Urinary bladder (tissue), 4 donors: ENCODE data around the gene NUP188. TPM values are rescaled to one million over a fixed set of nuclear protein-coding genes. Genes with fewer than 3 reads are reported as not detected.
"Not testable (repeated sequence)": the region's sequence is repeated elsewhere in the genome, so short reads cannot be mapped to it uniquely, and the experiment has no call there.

ENCODE experiments used
- DNase-seq: peaks from one replicate; pipeline ENCODE4 v3.0.0-alpha.2; 2015; ENCODE audit errors: extremely low spot score
- H3K27ac ChIP-seq: one replicate; pipeline ENCODE4 v1.5.1; 2013; ENCODE audit warnings: low read depth, mild to moderate bottlenecking, moderate library complexity
- H3K36me3 ChIP-seq: one replicate; pipeline ENCODE4 v1.6.1; 2013; ENCODE audit warnings: mild to moderate bottlenecking, moderate library complexity; ENCODE audit not compliant: insufficient read depth
- H3K4me1 ChIP-seq: one replicate; pipeline ENCODE4 v1.6.1; 2013; ENCODE audit warnings: mild to moderate bottlenecking, moderate library complexity; ENCODE audit not compliant: insufficient read depth
- H3K4me3 ChIP-seq: one replicate; pipeline ENCODE4 v1.5.1; 2013; ENCODE audit warnings: low read depth, low read length
- WGBS: extraction: QIAGEN DNeasy Blood & Tissue Kit; methylation state at CpG from one replicate; pipeline ENCODE4 v1.1.7; 2013; 5-methylcytosine and 5-hydroxymethylcytosine counted together
- polyA plus RNA-seq: library from polyadenylated mRNA; stranded (reverse); fragments of 200-250 nt; gene quantifications from one replicate; pipeline ENCODE4 v1.2.3, GENCODE V29; 2013
- total RNA-seq: library from RNA; depleted of rRNA; stranded (reverse); fragments of >200 nt; gene quantifications from one replicate; pipeline ENCODE4 v1.2.3, GENCODE V29; 2014
- donor health status: healthy with polysubstance abuse.
- donor health status: healthy.

NUP188 gene
- total and polyA plus RNA-seq, 2 donors, result 20.3 to 43.1 TPM

DNA sequence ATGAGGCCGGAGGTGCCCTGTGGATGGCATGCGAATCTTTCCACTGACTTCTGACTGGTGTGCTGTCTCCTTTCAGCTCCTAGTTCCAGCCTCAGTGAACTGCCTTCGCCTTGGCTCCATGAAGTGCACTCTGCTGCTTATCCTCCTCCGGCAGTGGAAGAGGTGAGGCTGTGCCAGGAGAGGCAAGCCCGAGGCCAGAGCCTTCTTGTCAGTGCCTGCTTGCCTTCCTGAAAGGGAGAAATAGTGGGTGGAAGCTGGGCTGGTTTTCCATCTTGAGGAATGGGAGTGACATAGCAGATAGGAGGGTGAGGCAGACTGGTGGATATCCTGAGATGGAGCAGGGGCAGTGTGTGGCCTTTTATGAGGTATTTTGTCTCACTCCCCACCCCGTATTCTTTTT, 51.0 kb downstream of the NUP188 start:
- peaks cover 3% of the 10 kb centered on the region for H3K36me3 ChIP-seq
- H3K4me1 ChIP-seq, result no peaks in the 10 kb centered on the region
- no peak for DNase-seq
- 88% methylated on average over 6 of the region's 6 CpGs for WGBS
- H3K27ac ChIP-seq, result no peak overlapping the region
- H3K4me3 ChIP-seq, result no peak overlapping the region

DNA sequence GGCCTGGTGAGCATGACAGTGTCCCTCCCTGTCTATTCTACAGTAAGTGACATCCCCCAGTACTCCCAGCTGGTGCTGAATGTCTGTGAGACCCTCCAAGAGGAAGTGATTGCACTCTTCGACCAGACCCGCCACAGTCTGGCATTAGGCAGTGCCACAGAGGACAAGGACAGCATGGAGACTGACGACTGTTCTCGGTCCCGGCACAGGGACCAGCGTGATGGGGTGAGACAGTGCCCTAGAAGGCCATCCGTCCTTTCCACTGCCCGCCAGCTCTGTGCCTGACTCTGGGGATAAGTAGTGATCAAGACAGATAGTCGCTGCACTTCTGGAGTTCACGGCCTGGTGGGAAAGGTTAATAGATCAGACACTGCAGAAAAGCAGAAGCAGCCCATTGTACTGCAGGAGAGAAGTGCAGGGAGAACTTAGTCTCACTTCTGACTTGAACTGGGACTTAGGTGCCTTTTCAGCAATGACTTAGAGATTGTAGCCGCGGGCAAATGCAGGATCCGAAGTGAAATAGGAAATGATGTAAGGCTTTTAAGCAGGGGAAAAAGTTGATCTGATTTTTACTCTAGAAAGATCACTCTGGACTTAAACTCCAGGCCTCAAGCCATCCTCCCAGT, 52.2 kb downstream of the NUP188 start:
- no peak overlapping the region for H3K4me3 ChIP-seq
- no peaks in the 10 kb centered on the region for H3K4me1 ChIP-seq
- DNase-seq, result no peak
- H3K36me3 ChIP-seq, result peaks cover 3% of the 10 kb centered on the region
- no peak overlapping the region for H3K27ac ChIP-seq
- 88% methylated on average over 13 of the region's 13 CpGs for WGBS

DNA sequence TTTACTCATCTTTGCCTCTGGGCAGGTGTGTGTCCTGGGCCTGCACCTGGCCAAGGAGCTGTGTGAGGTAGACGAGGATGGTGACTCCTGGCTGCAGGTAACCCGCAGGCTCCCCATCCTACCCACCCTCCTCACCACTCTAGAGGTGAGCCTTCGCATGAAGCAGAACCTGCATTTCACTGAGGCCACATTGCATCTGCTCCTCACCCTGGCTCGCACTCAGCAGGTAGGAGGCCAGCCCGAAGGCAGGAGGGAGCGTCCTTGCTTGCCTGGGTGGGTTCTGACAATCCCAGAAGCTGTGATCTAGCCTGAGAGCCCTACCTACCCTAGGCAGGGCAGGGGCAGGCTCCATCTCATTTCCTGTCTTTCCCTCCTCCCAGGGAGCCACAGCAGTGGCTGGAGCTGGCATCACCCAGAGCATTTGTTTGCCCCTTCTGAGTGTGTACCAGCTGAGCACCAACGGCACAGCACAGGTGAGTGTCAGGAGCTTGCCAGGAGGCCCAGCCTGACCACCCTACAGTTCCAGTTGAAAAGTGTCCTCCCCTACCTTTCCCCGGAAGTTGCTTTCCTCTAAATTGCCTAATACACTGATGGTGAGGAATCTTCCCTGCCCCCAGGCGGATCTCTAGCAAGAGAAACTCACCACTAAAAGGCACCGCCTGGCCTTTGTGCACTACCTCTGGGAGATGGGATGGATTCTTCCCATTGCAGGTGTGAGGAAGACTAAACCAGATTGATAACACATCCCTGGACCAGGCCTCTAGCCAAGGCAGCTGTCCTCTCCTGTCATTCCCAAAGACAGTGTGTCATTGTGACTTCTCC, 54.2 kb downstream of the NUP188 start:
- H3K27ac ChIP-seq, result no peak overlapping the region
- no peak for DNase-seq
- H3K36me3 ChIP-seq, result peaks cover 3% of the 10 kb centered on the region
- H3K4me3 ChIP-seq, result no peak overlapping the region
- WGBS, result 95% methylated on average over 10 of the region's 10 CpGs
- H3K4me1 ChIP-seq, result no peaks in the 10 kb centered on the region

DNA sequence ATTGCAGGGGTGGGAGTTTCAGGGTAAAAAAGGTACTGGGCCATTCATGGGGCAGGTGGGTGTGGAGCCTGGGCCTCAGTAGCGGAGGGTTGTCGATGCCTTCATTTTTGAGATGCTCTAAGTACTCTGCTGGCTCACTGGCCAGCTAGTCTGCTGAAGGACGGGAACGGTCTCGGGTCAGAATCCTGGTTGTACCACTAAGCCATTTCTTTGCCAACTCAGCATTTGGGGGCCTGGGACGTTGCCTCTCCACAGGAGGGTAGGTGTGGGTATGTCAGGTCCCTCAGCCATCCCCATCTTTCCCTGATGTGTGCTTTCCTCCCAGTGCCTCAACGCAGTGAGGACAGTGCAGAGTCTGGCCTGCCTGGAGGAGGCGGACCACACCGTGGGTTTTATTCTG, 55.5 kb downstream of the NUP188 start:
- WGBS, result 95% methylated on average over 9 of the region's 9 CpGs
- Histone ChIP-seq H3K4me3 (no peak overlapping the region), H3K4me1 (no peaks in the 10 kb centered on the region), H3K27ac (no peak overlapping the region), H3K36me3 (no peaks in the 10 kb centered on the region)
- no peak for DNase-seq

DNA sequence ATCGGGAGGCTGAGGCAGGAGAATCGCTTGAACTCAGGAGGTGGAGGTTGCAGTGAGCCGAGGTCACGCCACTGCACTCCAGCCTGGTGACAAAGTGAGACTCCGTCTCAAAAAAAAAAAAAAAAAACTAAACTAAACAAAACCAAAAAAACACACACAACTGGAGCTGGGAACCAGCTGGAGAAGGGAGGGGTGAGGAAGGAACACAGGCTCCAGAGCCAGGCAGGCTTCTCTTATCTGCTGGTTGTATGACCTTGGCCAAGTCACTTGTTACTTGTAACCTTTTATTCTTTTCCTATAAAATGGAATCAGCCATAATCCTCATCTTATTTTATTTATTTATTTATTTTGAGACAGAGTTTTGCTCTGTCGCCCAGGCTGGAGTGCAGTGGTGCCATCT, 56.7 kb downstream of the NUP188 start:
- not testable (repeated sequence) for H3K4me1 ChIP-seq, H3K36me3 ChIP-seq, DNase-seq, H3K4me3 ChIP-seq, H3K27ac ChIP-seq
- WGBS, result 90% methylated on average over 6 of the region's 6 CpGs

DNA sequence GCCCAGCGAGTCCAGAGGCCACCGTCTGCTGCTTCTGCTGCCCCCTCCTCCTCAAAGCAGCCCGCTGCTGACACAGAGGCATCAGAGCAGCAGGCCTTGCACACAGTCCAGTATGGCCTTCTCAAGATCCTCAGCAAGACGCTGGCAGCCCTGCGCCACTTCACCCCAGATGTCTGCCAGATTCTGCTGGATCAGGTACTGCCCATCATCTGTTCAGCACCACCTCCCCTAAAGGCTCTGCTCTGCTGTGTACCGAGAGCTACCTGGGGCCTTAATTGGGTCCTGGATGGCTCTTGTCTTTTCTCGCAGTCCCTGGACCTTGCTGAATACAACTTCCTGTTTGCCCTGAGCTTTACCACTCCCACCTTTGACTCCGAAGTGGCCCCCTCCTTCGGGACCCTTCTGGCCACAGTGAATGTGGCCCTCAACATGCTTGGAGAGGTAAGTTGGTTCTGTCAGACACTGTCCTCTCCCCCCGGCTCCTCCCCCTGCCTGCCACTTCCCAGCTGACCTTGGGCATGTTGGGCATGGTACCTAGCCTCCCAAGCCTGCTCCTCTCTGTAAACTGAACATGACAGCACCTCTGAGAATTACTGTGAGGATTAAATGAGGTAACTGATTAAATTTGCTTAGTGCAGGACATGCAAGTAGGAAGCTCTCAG, 58.0 kb downstream of the NUP188 start:
- Histone ChIP-seq H3K4me1 (no peaks in the 10 kb centered on the region), H3K36me3 (peaks cover 5% of the 10 kb centered on the region), H3K27ac (no peak overlapping the region), H3K4me3 (no peak overlapping the region)
- DNase-seq, result no peak
- WGBS, result 78% methylated on average over 10 of the region's 10 CpGs

DNA sequence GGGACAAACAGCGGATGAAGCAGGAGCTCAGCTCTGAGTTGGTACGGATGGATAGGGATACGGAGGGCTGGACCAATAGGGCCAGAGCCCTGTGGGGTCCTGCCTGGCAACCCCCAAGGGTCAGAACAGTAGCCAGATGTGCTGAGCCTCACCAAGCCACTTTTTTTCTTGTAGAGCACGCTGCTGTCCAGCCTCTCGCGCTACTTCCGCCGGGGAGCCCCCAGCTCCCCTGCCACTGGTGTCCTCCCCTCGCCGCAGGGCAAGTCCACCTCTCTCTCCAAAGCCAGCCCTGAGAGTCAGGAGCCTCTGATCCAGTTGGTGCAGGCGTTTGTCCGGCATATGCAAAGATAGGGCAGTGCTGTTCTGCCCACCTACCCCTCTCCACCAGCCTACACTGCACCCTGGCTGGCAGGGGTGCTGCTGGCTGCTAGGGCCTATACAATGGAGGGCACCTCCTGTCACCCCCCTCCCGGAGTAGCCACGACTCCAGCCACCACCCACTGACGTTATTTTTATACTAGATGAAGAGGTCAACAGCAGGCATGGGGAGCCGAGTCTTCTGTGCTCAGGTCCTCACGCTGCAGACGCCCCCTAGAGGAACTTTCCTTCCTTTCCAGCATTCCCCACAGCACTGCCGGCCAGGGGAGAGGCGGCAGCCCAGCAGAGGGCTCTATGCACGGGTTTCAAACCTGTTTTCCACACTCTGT, 59.0 kb downstream of the NUP188 start:
- no peak for DNase-seq
- H3K4me1 ChIP-seq, result no peaks in the 10 kb centered on the region
- 51% methylated on average over 21 of the region's 21 CpGs for WGBS
- H3K27ac ChIP-seq, result peak overlapping the region; percentile 19
- no peak overlapping the region for H3K4me3 ChIP-seq
- H3K36me3 ChIP-seq, result peaks cover 5% of the 10 kb centered on the region

DNA sequence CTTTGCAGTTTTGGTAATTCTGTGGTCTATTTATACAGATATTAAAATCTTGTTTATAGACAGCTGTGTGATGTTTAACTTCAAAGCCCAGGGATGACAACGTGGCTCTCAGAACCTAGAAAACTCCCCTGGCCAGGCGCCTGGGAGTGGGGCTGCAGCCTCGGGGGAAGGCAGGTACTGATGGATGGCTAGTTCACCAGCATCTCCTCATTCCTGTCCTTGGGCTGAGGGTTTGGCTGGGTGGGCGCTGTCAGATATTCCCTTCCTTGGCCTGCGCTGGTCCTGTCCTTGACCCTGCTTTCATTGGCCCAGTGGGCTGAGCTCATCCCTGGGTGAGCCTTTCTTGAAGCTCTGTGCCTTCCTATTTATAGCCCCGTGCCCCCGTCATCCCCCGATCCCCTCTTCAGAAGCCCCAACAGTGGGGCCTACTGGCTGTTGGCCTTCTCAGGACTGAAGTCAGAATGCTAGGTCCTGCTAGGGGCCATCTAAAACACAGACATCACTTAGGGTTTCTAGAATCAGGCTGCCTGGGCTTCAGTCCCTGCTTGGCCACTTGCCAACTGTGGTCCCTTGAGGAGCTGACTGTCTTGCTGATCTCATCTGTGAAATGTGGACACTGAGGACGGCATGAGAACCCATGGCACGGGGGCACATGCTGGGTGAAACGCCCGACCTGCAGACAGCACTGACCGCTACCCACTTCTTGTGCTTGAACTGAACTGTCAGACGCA, 59.7 kb downstream of the NUP188 start:
- H3K36me3 ChIP-seq, result peaks cover 5% of the 10 kb centered on the region
- DNase-seq, result no peak
- H3K4me1 ChIP-seq, result no peaks in the 10 kb centered on the region
- no peak overlapping the region for H3K4me3 ChIP-seq
- 65% methylated on average over 14 of the region's 14 CpGs for WGBS
- H3K27ac ChIP-seq, result no peak overlapping the region

DNA sequence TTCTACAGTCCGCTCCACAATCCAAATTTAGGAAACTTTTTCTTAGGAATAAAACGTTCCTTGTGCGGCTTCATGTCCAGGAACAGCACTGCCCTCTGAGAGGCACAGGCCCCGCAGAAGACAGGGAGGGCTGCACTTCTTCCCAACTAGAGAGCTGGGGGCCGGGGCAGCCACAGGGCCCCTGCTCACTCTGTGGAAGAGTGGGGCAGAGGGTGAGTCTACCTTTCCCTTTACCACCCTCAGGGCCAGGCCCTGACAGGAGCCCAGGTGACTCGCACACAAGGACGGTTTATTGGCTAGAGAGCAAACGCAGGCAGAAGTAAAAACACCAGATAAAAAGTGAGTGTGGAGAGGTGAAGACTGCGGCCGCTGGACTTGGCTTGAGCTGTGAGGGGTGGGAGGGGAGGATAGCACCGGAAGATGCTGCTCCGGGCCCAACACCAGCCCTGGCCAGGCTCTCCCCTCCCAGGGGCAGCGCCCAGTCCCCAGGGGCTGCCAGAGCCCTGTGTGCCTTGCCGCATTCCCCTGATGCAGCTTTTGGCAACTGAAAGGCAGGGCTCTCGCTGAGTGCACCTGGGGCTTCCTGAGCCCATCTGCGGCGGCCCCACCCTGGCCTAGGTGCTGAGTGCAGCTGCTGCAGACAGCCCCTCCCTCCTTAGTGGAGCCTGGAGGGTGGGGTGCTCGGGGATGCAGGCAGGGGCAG, 60.4 kb downstream of the NUP188 start:
- DNase-seq, result no peak
- no peak overlapping the region for H3K4me3 ChIP-seq
- H3K27ac ChIP-seq, result peak overlapping the region; percentile 33
- no peaks in the 10 kb centered on the region for H3K4me1 ChIP-seq
- 79% methylated on average over 18 of the region's 18 CpGs for WGBS
- peaks cover 5% of the 10 kb centered on the region for H3K36me3 ChIP-seq

DNA sequence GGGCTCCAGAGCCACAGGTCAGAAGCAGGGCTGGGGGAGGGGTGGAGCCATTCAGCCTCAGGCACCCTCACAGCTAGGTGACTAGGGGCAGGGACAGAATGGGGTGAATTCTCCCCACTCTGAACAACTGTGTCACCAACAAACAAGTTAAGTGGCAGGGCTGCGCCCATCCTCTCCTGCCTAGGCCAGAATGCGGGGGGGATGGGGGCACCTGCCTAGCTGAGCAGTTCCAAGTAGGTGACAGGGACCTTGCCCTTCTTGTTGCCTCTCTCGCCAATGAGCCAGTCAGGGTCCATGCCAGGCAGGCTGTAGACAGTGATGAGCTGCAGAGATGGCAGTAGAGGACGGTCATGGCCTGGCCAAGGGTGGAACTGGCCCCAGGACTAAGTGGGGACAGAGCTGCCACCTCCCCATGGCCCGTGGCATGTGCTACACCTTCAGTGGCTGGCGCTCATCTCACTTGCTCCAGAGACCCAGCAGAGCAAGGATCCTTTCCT, 61.0 kb downstream of the NUP188 start:
- Histone ChIP-seq H3K4me1 (no peaks in the 10 kb centered on the region), H3K4me3 (no peak overlapping the region), H3K27ac (no peak overlapping the region), H3K36me3 (peaks cover 6% of the 10 kb centered on the region)
- 94% methylated on average over 6 of the region's 6 CpGs for WGBS
- no peak for DNase-seq

DNA sequence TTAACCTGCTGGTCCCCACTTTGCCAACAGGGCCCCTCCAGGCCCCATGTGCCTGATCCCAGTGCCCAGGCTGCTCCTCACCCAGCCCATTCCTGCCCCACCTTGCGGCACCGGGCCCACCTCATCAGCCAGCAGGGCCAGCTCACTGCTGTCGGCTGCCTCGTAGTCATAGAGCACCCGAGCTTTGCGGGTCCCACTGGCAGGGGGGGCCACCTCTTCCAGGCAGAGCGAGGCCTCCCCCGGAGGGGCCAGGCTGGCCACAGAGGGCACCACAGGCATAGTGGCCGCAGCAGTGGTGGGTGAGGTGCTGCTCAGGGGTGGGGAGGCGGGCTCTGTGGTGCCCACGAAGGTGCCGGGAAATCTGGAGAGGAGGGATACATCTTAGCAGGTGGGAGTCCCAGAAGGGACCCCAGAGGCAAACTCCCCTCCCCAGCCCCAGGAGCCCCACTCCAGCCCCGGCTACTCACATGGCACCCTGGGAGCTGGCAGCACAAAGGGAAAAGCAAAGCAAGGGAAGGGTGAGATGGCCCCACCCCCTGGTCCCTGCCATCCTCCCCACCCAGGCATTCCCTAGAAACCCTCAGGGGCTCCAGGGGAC, 61.6 kb downstream of the NUP188 start:
- H3K4me1 ChIP-seq, result no peaks in the 10 kb centered on the region
- 90% methylated on average over 13 of the region's 13 CpGs for WGBS
- no peak overlapping the region for H3K4me3 ChIP-seq
- peaks cover 6% of the 10 kb centered on the region for H3K36me3 ChIP-seq
- H3K27ac ChIP-seq, result no peak overlapping the region
- DNase-seq, result no peak

DNA sequence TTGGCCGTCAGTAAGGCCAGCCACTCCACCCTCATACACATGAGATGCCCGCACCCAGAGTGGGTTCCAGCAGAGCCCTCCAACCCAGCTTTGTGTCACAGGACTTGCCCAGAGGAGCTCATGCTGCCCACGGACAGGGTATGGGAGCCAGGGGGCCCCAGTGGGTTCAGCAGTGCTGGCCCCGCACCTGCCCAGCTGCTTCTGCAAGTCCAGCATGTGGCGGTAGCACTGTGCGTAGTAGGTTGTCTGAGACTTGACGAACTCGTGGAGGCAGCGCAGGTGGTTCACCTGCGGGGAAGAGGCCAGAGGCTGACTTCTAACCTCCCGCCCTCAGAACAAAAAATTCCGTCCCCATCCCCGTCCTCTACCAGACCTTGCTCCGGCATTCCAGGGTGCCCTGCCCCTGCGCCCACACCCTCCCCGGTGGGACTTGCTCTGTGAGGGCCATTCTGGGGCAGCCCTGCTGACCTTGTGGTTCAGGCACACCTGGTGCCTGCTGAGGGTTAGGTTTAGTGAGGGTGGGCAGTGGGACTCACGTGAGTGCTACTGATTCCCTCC, 62.2 kb downstream of the NUP188 start:
- no peak overlapping the region for H3K27ac ChIP-seq
- no peak overlapping the region for H3K4me3 ChIP-seq
- no peak for DNase-seq
- no peaks in the 10 kb centered on the region for H3K4me1 ChIP-seq
- H3K36me3 ChIP-seq, result peaks cover 6% of the 10 kb centered on the region
- WGBS, result 92% methylated on average over 17 of the region's 17 CpGs
